ENCODE measurements around the gene NR1D1.

DNA sequence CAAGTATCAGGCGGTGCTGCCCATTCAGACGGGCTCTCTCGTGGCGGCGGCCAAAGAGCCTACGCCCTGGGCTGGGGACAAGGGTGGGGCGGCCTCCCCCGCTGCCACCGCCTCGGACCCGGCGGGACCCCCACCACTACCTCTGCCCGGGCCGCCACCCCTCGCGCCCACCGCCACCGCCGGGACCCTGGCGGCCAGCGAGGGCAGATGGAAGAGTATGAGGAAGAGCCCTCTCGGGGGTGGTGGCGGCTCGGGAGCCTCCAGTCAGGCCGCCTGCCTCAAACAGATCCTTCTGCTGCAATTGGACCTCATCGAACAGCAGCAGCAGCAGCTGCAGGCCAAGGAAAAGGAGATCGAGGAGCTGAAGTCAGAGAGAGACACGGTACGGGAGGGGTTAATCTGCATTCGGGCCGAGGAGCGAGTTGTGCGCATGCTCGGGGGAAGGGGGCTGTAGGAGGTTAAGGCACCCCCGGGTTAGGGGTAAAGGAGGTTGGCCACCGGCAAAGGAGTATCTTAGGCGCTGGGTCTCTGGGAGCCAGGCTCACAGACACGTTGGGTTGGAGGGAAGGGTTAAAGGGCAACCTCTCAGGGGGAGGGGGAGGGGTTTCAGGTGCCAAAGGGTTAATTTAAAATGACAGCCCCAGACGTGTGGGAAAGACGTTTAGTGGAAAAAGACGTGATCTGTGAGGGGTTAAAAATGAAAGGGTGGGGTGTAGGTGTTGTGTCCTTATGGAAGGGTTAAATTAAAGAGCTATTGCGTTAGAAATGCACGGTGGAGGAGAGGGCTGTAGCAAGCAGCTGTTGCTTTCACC is 22.8 kb upstream of the NR1D1 start:
- TF ChIP-seq ZNF274 (IDR thresholded peaks at IDR 0.05; ENCODE audit: low read length) = no peak
- no peak for TF ChIP-seq ZNF274 (tag by site-specific recombination; IDR thresholded peaks at IDR 0.05; ENCODE audit: borderline replicate concordance)
- TF ChIP-seq, protein P1, sequence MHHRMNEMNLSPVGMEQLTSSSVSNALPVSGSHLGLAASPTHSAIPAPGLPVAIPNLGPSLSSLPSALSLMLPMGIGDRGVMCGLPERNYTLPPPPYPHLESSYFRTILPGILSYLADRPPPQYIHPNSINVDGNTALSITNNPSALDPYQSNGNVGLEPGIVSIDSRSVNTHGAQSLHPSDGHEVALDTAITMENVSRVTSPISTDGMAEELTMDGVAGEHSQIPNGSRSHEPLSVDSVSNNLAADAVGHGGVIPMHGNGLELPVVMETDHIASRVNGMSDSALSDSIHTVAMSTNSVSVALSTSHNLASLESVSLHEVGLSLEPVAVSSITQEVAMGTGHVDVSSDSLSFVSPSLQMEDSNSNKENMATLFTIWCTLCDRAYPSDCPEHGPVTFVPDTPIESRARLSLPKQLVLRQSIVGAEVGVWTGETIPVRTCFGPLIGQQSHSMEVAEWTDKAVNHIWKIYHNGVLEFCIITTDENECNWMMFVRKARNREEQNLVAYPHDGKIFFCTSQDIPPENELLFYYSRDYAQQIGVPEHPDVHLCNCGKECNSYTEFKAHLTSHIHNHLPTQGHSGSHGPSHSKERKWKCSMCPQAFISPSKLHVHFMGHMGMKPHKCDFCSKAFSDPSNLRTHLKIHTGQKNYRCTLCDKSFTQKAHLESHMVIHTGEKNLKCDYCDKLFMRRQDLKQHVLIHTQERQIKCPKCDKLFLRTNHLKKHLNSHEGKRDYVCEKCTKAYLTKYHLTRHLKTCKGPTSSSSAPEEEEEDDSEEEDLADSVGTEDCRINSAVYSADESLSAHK (tag by site-specific recombination; IDR thresholded peaks at IDR 0.05) = peak; percentile 58; the same call in 1 of the 2 replicates
- TF ChIP-seq KLF16 (tag by site-specific recombination; IDR thresholded peaks at IDR 0.05) = peak; percentile 88; the same call in 1 of the 2 replicates
- no peak for TF ChIP-seq ZBTB1 (tag by site-specific recombination; IDR thresholded peaks at IDR 0.05)
- TF ChIP-seq, protein P2, sequence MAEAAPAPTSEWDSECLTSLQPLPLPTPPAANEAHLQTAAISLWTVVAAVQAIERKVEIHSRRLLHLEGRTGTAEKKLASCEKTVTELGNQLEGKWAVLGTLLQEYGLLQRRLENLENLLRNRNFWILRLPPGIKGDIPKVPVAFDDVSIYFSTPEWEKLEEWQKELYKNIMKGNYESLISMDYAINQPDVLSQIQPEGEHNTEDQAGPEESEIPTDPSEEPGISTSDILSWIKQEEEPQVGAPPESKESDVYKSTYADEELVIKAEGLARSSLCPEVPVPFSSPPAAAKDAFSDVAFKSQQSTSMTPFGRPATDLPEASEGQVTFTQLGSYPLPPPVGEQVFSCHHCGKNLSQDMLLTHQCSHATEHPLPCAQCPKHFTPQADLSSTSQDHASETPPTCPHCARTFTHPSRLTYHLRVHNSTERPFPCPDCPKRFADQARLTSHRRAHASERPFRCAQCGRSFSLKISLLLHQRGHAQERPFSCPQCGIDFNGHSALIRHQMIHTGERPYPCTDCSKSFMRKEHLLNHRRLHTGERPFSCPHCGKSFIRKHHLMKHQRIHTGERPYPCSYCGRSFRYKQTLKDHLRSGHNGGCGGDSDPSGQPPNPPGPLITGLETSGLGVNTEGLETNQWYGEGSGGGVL (tag by site-specific recombination; IDR thresholded peaks at IDR 0.05) = 0 out of 2 replicates have a peak, but pooled peaks have one; percentile 42
- TF ChIP-seq, protein P3, sequence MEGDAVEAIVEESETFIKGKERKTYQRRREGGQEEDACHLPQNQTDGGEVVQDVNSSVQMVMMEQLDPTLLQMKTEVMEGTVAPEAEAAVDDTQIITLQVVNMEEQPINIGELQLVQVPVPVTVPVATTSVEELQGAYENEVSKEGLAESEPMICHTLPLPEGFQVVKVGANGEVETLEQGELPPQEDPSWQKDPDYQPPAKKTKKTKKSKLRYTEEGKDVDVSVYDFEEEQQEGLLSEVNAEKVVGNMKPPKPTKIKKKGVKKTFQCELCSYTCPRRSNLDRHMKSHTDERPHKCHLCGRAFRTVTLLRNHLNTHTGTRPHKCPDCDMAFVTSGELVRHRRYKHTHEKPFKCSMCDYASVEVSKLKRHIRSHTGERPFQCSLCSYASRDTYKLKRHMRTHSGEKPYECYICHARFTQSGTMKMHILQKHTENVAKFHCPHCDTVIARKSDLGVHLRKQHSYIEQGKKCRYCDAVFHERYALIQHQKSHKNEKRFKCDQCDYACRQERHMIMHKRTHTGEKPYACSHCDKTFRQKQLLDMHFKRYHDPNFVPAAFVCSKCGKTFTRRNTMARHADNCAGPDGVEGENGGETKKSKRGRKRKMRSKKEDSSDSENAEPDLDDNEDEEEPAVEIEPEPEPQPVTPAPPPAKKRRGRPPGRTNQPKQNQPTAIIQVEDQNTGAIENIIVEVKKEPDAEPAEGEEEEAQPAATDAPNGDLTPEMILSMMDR (tag by site-specific recombination; IDR thresholded peaks at IDR 0.05) = peak; percentile 25
- TF ChIP-seq ZNF433 (tag by site-specific recombination; IDR thresholded peaks at IDR 0.05; ENCODE audit: low read depth) = no peak
- TF ChIP-seq, protein P4, sequence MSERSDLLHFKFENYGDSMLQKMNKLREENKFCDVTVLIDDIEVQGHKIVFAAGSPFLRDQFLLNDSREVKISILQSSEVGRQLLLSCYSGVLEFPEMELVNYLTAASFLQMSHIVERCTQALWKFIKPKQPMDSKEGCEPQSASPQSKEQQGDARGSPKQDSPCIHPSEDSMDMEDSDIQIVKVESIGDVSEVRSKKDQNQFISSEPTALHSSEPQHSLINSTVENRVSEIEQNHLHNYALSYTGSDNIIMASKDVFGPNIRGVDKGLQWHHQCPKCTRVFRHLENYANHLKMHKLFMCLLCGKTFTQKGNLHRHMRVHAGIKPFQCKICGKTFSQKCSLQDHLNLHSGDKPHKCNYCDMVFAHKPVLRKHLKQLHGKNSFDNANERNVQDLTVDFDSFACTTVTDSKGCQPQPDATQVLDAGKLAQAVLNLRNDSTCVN (tag by site-specific recombination; optimal IDR thresholded peaks at IDR 0.05) = peak; percentile 23
- TF ChIP-seq, protein P5, sequence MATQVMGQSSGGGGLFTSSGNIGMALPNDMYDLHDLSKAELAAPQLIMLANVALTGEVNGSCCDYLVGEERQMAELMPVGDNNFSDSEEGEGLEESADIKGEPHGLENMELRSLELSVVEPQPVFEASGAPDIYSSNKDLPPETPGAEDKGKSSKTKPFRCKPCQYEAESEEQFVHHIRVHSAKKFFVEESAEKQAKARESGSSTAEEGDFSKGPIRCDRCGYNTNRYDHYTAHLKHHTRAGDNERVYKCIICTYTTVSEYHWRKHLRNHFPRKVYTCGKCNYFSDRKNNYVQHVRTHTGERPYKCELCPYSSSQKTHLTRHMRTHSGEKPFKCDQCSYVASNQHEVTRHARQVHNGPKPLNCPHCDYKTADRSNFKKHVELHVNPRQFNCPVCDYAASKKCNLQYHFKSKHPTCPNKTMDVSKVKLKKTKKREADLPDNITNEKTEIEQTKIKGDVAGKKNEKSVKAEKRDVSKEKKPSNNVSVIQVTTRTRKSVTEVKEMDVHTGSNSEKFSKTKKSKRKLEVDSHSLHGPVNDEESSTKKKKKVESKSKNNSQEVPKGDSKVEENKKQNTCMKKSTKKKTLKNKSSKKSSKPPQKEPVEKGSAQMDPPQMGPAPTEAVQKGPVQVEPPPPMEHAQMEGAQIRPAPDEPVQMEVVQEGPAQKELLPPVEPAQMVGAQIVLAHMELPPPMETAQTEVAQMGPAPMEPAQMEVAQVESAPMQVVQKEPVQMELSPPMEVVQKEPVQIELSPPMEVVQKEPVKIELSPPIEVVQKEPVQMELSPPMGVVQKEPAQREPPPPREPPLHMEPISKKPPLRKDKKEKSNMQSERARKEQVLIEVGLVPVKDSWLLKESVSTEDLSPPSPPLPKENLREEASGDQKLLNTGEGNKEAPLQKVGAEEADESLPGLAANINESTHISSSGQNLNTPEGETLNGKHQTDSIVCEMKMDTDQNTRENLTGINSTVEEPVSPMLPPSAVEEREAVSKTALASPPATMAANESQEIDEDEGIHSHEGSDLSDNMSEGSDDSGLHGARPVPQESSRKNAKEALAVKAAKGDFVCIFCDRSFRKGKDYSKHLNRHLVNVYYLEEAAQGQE (tag by site-specific recombination; IDR thresholded peaks at IDR 0.05) = no peak
- TF ChIP-seq TCF7L2 (IDR thresholded peaks at IDR 0.05; ENCODE audit: borderline replicate concordance, low read depth, low read length) = no peak
- no peak for TF ChIP-seq ZNF560 (tag by site-specific recombination; IDR thresholded peaks at IDR 0.05; ENCODE audit: borderline replicate concordance)

Measured in HEK293 (cell line).